ENCODE results near the gene SRR. TPM values are rescaled to one million over a fixed set of nuclear protein-coding genes. Genes with fewer than 3 reads are reported as not detected.

Gene SRR
- total RNA-seq, 1 experiment from 2014 or later, result 5.6 TPM

GRCh38 chr17:2259769-2260536 lies 43.8 kb upstream of the SRR start:
- peak overlapping the region in 1 of 3 experiments; percentile 54; a peak in 3 of 7 replicates for H3K27ac Mint-ChIP-seq
- Histone ChIP-seq H3K56ac (ENCODE audit: insufficient read length, low read depth, low read length) (no peak overlapping the region), H4K5ac (ENCODE audit: insufficient read length, low read depth, low read length) (no peak overlapping the region), H3K14ac (ENCODE audit: insufficient read depth, low read length) (no peak overlapping the region), H4K20me1 (ENCODE audit: control insufficient read depth, insufficient read depth, insufficient read length) (no peaks in the 10 kb centered on the region), H2BK15ac (ENCODE audit: low read depth, low read length) (no peak overlapping the region), H3K9me3 (ENCODE audit: control insufficient read depth, low read depth, low read length) (no peaks in the 10 kb centered on the region), H3K18ac (ENCODE audit: insufficient read length, low read depth, low read length) (no peak overlapping the region), H3T11ph (ENCODE audit: low read length) (no peak overlapping the region), H3K79me2 (ENCODE audit: insufficient read depth, low read length) (no peaks in the 10 kb centered on the region), H3K27me3 (ENCODE audit: insufficient read depth, low read length) (no peaks in the 10 kb centered on the region), H3K79me1 (ENCODE audit: insufficient read depth, low read depth, low read length, poor library complexity, severe bottlenecking) (no peaks in the 10 kb centered on the region), H2AFZ (ENCODE audit: low read length) (no peak overlapping the region), H3K27ac (ENCODE audit: insufficient read length, low read depth, low read length) (no peak overlapping the region), H2BK120ac (ENCODE audit: low read depth, low read length, poor library complexity, severe bottlenecking) (no peak overlapping the region), H3K23me2 (ENCODE audit: insufficient read length, low read depth, low read length, poor library complexity, severe bottlenecking) (no peaks in the 10 kb centered on the region), H2AK5ac (ENCODE audit: insufficient read length, low read length) (no peak overlapping the region), H4K91ac (ENCODE audit: insufficient read length, low read depth, low read length) (no peak overlapping the region), H2BK12ac (ENCODE audit: insufficient read length, low read depth, low read length) (no peak overlapping the region), H2BK5ac (ENCODE audit: insufficient read length, low read length) (no peak overlapping the region), H3K4ac (ENCODE audit: low read depth, low read length) (no peak overlapping the region), H3K23ac (ENCODE audit: insufficient read length, low read depth, low read length) (no peak overlapping the region), H2BK20ac (ENCODE audit: low read depth, low read length, poor library complexity, severe bottlenecking) (no peak overlapping the region), H3K4me1 (ENCODE audit: insufficient read depth, low read length) (no peaks in the 10 kb centered on the region), H3K9ac (ENCODE audit: extremely low read depth, insufficient read length, low read length) (no peak overlapping the region), H4K8ac (replicated peaks; ENCODE audit: insufficient read length, low read depth, low read length) (no peak overlapping the region), H3K4me2 (ENCODE audit: insufficient read depth, insufficient read length, low read length) (no peak overlapping the region)
- no peak overlapping the region for H3K4me3 Mint-ChIP-seq
- peaks cover 14 to 29% (median 16%) of the 10 kb centered on the region in 3 experiments for H3K36me3 Mint-ChIP-seq (ENCODE audit: insufficient read depth in 1 of 3, low read depth in 3 of 3)
- no peaks in the 10 kb centered on the region for H3K27me3 Mint-ChIP-seq (ENCODE audit: low read depth)
- no peak for TF ChIP-seq CTCF (conservative IDR thresholded peaks at IDR 0.05)
- peaks cover 2 to 3% of the 10 kb centered on the region in 2 experiments; a peak in 2 of 4 replicates for H3K4me1 Mint-ChIP-seq
- peaks cover 3 to 5% of the 10 kb centered on the region in 2 experiments; a peak in 3 of 5 replicates for H3K9me3 Mint-ChIP-seq
- WGBS (ENCODE audit: extremely low coverage, insufficient read length, low lambda C conversion rate), result no CpG with 5 or more reads among the region's 8 CpGs
- no peak for DNase-seq

All from H9 (cell line).